ENCODE measurements around the gene CEACAM18.

Gene CEACAM18

GRCh38 chr19:51472607-51473006 is 5.7 kb upstream of the CEACAM18 start:
- TF ChIP-seq, protein P1, sequence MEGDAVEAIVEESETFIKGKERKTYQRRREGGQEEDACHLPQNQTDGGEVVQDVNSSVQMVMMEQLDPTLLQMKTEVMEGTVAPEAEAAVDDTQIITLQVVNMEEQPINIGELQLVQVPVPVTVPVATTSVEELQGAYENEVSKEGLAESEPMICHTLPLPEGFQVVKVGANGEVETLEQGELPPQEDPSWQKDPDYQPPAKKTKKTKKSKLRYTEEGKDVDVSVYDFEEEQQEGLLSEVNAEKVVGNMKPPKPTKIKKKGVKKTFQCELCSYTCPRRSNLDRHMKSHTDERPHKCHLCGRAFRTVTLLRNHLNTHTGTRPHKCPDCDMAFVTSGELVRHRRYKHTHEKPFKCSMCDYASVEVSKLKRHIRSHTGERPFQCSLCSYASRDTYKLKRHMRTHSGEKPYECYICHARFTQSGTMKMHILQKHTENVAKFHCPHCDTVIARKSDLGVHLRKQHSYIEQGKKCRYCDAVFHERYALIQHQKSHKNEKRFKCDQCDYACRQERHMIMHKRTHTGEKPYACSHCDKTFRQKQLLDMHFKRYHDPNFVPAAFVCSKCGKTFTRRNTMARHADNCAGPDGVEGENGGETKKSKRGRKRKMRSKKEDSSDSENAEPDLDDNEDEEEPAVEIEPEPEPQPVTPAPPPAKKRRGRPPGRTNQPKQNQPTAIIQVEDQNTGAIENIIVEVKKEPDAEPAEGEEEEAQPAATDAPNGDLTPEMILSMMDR (IDR thresholded peaks at IDR 0.05; ENCODE audit: low read depth, low read length, missing control alignments) = no peak
- in situ Hi-C loops (cut with HindIII; ENCODE audit: low sequenced_read_pairs) = loop anchor here (5.0 kb wide), 1 partner anchor 75 kb away; no protein-coding TSS in a partner anchor
- H3K4me3 ChIP-seq (ENCODE audit: low read depth, low read length) = no peak overlapping the region
- no peak for DNase-seq (ENCODE audit: low read depth)

GRCh38 chr19:51473009-51473707 is 5.2 kb upstream of the CEACAM18 start:
- TF ChIP-seq, protein P1 (IDR thresholded peaks at IDR 0.05; ENCODE audit: low read depth, low read length, missing control alignments) = peak; percentile 67
- peak; percentile 12 for DNase-seq (ENCODE audit: low read depth)
- H3K4me3 ChIP-seq (ENCODE audit: low read depth, low read length) = no peak overlapping the region
- in situ Hi-C loops (cut with HindIII; ENCODE audit: low sequenced_read_pairs) = loop anchor here (5.0 kb wide), 1 partner anchor 74 kb away; no protein-coding TSS in a partner anchor

- in situ Hi-C loops (cut with HindIII; ENCODE audit: low sequenced_read_pairs) = no loop called here
- DNase-seq (ENCODE audit: low read depth) = no peak
- TF ChIP-seq, protein P1 (IDR thresholded peaks at IDR 0.05; ENCODE audit: low read depth, low read length, missing control alignments) = no peak
- no peak overlapping the region for H3K4me3 ChIP-seq (ENCODE audit: low read depth, low read length)
These were observed 2.2 kb upstream of the CEACAM18 start for GRCh38 chr19:51476164-51476563.

- TF ChIP-seq, protein P1 (IDR thresholded peaks at IDR 0.05; ENCODE audit: low read depth, low read length, missing control alignments) = no peak
- no peak overlapping the region for H3K4me3 ChIP-seq (ENCODE audit: low read depth, low read length)
- in situ Hi-C loops (cut with HindIII; ENCODE audit: low sequenced_read_pairs) = no loop called here
- DNase-seq (ENCODE audit: low read depth) = no peak
These were observed 995 bp upstream of the CEACAM18 start for GRCh38 chr19:51477344-51477743.

GRCh38 chr19:51479531-51480331 is 1.4 kb downstream of the CEACAM18 start:
- in situ Hi-C loops (cut with HindIII; ENCODE audit: low sequenced_read_pairs) = no loop called here
- TF ChIP-seq, protein P1 (IDR thresholded peaks at IDR 0.05; ENCODE audit: low read depth, low read length, missing control alignments) = no peak
- DNase-seq (ENCODE audit: low read depth) = no peak
- H3K4me3 ChIP-seq (ENCODE audit: low read depth, low read length) = no peak overlapping the region

- in situ Hi-C loops (cut with HindIII; ENCODE audit: low sequenced_read_pairs) = no loop called here
- no peak overlapping the region for H3K4me3 ChIP-seq (ENCODE audit: low read depth, low read length)
- no peak for DNase-seq (ENCODE audit: low read depth)
- TF ChIP-seq, protein P1 (IDR thresholded peaks at IDR 0.05; ENCODE audit: low read depth, low read length, missing control alignments) = no peak
These were observed 2.3 kb downstream of the CEACAM18 start for GRCh38 chr19:51480590-51480989.

Data from astrocyte of the cerebellum (primary cell).